ENCODE data around the gene CADPS2.

The CADPS2 gene

DNA sequence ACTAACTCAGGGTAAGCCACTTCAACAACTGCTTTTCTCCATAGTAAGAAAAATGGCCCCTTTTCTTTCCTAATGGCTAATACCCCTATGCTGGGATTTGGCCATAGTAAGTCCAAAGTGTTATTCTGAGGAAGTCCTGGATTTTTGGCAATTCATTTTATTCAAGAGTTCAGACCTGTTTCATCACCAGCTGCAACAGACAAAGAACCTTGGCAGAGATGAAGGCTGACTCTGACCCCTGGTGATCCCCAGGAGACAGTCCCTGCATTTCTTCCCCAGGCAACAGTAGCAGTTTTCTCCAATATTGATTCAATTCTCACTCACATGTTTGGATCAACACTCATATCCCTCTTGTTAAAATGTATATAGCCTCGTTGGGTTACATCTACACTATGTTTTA, 332.5 kb downstream of the CADPS2 start:
- Histone ChIP-seq H3K9ac (ENCODE audit: low read depth, low read length, poor library complexity) (no peak overlapping the region), H3K4ac (ENCODE audit: low read length) (no peak overlapping the region), H2AFZ (ENCODE audit: low read length) (no peak overlapping the region), H2AK5ac (ENCODE audit: low read depth, low read length) (no peak overlapping the region), H4K8ac (ENCODE audit: low read depth, low read length) (no peak overlapping the region), H2BK120ac (ENCODE audit: low read depth, low read length) (no peak overlapping the region), H3K36me3 (replicated peaks in 1 of 2; ENCODE audit: control insufficient read depth in 2 of 2, insufficient read depth in 2 of 2, low read length in 2 of 2) (no peaks in the 10 kb centered on the region), H3K14ac (ENCODE audit: low read length) (no peak overlapping the region), H3K4me3 (ENCODE audit: low read length in 2 of 2) (no peak overlapping the region), H3K79me1 (ENCODE audit: low read depth, low read length) (no peaks in the 10 kb centered on the region), H3K18ac (ENCODE audit: low read length) (no peak overlapping the region), H3K23ac (ENCODE audit: low read depth, low read length, poor library complexity) (no peak overlapping the region), H4K91ac (ENCODE audit: low read depth, low read length, poor library complexity) (no peak overlapping the region), H3K27me3 (ENCODE audit: control insufficient read depth in 3 of 3, insufficient read depth in 3 of 3, low read depth in 1 of 3, low read length in 3 of 3) (no peaks in the 10 kb centered on the region), H3K27ac (replicated peaks; ENCODE audit: low read length) (no peak overlapping the region), H3K4me1 (ENCODE audit: control insufficient read depth in 2 of 2, insufficient read depth in 1 of 2, low read depth in 1 of 2, low read length in 2 of 2) (peaks cover 3 to 9% of the 10 kb centered on the region in 2 donors), H2BK12ac (ENCODE audit: low read length) (no peak overlapping the region), H3K9me3 (replicated peaks in 1 of 2; ENCODE audit: control insufficient read depth in 2 of 2, insufficient read depth in 1 of 2, low read depth in 1 of 2, low read length in 2 of 2) (no peaks in the 10 kb centered on the region), H2BK5ac (ENCODE audit: low read length) (no peak overlapping the region), H3K4me2 (ENCODE audit: insufficient read depth, low read length, poor library complexity, severe bottlenecking) (no peak overlapping the region), H2BK15ac (ENCODE audit: low read length) (no peak overlapping the region)
- DNase-seq (ENCODE audit: low spot score) = no peak
- no CpG with 5 or more reads among the region's 1 CpG for WGBS, 2 donors (ENCODE audit: extremely low coverage in 2 of 2, insufficient read length in 2 of 2, insufficient replicate concordance in 1 of 2)

- Histone ChIP-seq H2BK12ac (ENCODE audit: low read length) (no peak overlapping the region), H2BK5ac (ENCODE audit: low read length) (no peak overlapping the region), H3K4me2 (ENCODE audit: insufficient read depth, low read length, poor library complexity, severe bottlenecking) (no peak overlapping the region), H3K27me3 (ENCODE audit: control insufficient read depth in 3 of 3, insufficient read depth in 3 of 3, low read depth in 1 of 3, low read length in 3 of 3) (no peaks in the 10 kb centered on the region), H2AFZ (ENCODE audit: low read length) (no peak overlapping the region), H3K79me1 (ENCODE audit: low read depth, low read length) (no peaks in the 10 kb centered on the region), H4K8ac (ENCODE audit: low read depth, low read length) (no peak overlapping the region), H3K18ac (ENCODE audit: low read length) (no peak overlapping the region), H3K27ac (replicated peaks; ENCODE audit: low read length) (no peak overlapping the region), H3K9me3 (replicated peaks in 1 of 2; ENCODE audit: control insufficient read depth in 2 of 2, insufficient read depth in 1 of 2, low read depth in 1 of 2, low read length in 2 of 2) (no peaks in the 10 kb centered on the region), H3K4ac (ENCODE audit: low read length) (no peak overlapping the region), H4K91ac (ENCODE audit: low read depth, low read length, poor library complexity) (no peak overlapping the region), H3K36me3 (replicated peaks in 1 of 2; ENCODE audit: control insufficient read depth in 2 of 2, insufficient read depth in 2 of 2, low read length in 2 of 2) (no peaks in the 10 kb centered on the region), H3K9ac (ENCODE audit: low read depth, low read length, poor library complexity) (no peak overlapping the region), H2BK15ac (ENCODE audit: low read length) (no peak overlapping the region), H3K4me3 (ENCODE audit: low read length in 2 of 2) (no peak overlapping the region), H3K4me1 (ENCODE audit: control insufficient read depth in 2 of 2, insufficient read depth in 1 of 2, low read depth in 1 of 2, low read length in 2 of 2) (peaks cover 3 to 9% of the 10 kb centered on the region in 2 donors), H2BK120ac (ENCODE audit: low read depth, low read length) (no peak overlapping the region), H3K14ac (ENCODE audit: low read length) (no peak overlapping the region), H2AK5ac (ENCODE audit: low read depth, low read length) (no peak overlapping the region), H3K23ac (ENCODE audit: low read depth, low read length, poor library complexity) (no peak overlapping the region)
- DNase-seq (ENCODE audit: low spot score) = no peak
These were observed 333.5 kb downstream of the CADPS2 start for GRCh38 chr7:122552769-122553168.

GRCh38 chr7:122550545-122550944, 335.7 kb downstream of the CADPS2 start:
- Histone ChIP-seq H3K36me3 (replicated peaks in 1 of 2; ENCODE audit: control insufficient read depth in 2 of 2, insufficient read depth in 2 of 2, low read length in 2 of 2) (no peaks in the 10 kb centered on the region), H3K79me1 (ENCODE audit: low read depth, low read length) (no peaks in the 10 kb centered on the region), H2AK5ac (ENCODE audit: low read depth, low read length) (no peak overlapping the region), H3K14ac (ENCODE audit: low read length) (no peak overlapping the region), H2BK12ac (ENCODE audit: low read length) (no peak overlapping the region), H3K9me3 (replicated peaks in 1 of 2; ENCODE audit: control insufficient read depth in 2 of 2, insufficient read depth in 1 of 2, low read depth in 1 of 2, low read length in 2 of 2) (no peaks in the 10 kb centered on the region), H3K27ac (replicated peaks; ENCODE audit: low read length) (no peak overlapping the region), H2BK15ac (ENCODE audit: low read length) (no peak overlapping the region), H2BK120ac (ENCODE audit: low read depth, low read length) (no peak overlapping the region), H3K4ac (ENCODE audit: low read length) (no peak overlapping the region), H3K18ac (ENCODE audit: low read length) (no peak overlapping the region), H4K8ac (ENCODE audit: low read depth, low read length) (no peak overlapping the region), H2AFZ (ENCODE audit: low read length) (no peak overlapping the region), H3K23ac (ENCODE audit: low read depth, low read length, poor library complexity) (no peak overlapping the region), H3K27me3 (ENCODE audit: control insufficient read depth in 3 of 3, insufficient read depth in 3 of 3, low read depth in 1 of 3, low read length in 3 of 3) (no peaks in the 10 kb centered on the region), H2BK5ac (ENCODE audit: low read length) (no peak overlapping the region), H3K4me1 (ENCODE audit: control insufficient read depth in 2 of 2, insufficient read depth in 1 of 2, low read depth in 1 of 2, low read length in 2 of 2) (no peaks in the 10 kb centered on the region), H3K9ac (ENCODE audit: low read depth, low read length, poor library complexity) (no peak overlapping the region), H3K4me2 (ENCODE audit: insufficient read depth, low read length, poor library complexity, severe bottlenecking) (no peak overlapping the region), H4K91ac (ENCODE audit: low read depth, low read length, poor library complexity) (no peak overlapping the region), H3K4me3 (ENCODE audit: low read length in 2 of 2) (no peak overlapping the region)
- WGBS, 2 donors (ENCODE audit: extremely low coverage in 2 of 2, insufficient read length in 2 of 2, insufficient replicate concordance in 1 of 2) = no CpG with 5 or more reads among the region's 1 CpG
- DNase-seq (ENCODE audit: low spot score) = no peak

GRCh38 chr7:122549578-122549977, 336.7 kb downstream of the CADPS2 start:
- no peak overlapping the region for H2BK120ac ChIP-seq (ENCODE audit: low read depth, low read length)
- no CpG with 5 or more reads among the region's 5 CpGs for WGBS, 2 donors (ENCODE audit: extremely low coverage in 2 of 2, insufficient read length in 2 of 2, insufficient replicate concordance in 1 of 2)
- H2BK12ac ChIP-seq (ENCODE audit: low read length) = no peak overlapping the region
- H4K91ac ChIP-seq (ENCODE audit: low read depth, low read length, poor library complexity) = no peak overlapping the region
- H3K4me2 ChIP-seq (ENCODE audit: insufficient read depth, low read length, poor library complexity, severe bottlenecking) = no peak overlapping the region
- no peak overlapping the region for H3K23ac ChIP-seq (ENCODE audit: low read depth, low read length, poor library complexity)
- H3K36me3 ChIP-seq (replicated peaks in 1 of 2; ENCODE audit: control insufficient read depth in 2 of 2, insufficient read depth in 2 of 2, low read length in 2 of 2) = no peaks in the 10 kb centered on the region
- H2AFZ ChIP-seq (ENCODE audit: low read length) = no peak overlapping the region
- no peak overlapping the region for H2AK5ac ChIP-seq (ENCODE audit: low read depth, low read length)
- H3K18ac ChIP-seq (ENCODE audit: low read length) = no peak overlapping the region
- H3K9ac ChIP-seq (ENCODE audit: low read depth, low read length, poor library complexity) = no peak overlapping the region
- H2BK5ac ChIP-seq (ENCODE audit: low read length) = no peak overlapping the region
- no peaks in the 10 kb centered on the region for H3K9me3 ChIP-seq (replicated peaks in 1 of 2; ENCODE audit: control insufficient read depth in 2 of 2, insufficient read depth in 1 of 2, low read depth in 1 of 2, low read length in 2 of 2)
- H3K14ac ChIP-seq (ENCODE audit: low read length) = no peak overlapping the region
- no peak overlapping the region for H3K4me3 ChIP-seq (ENCODE audit: low read length in 2 of 2)
- H4K8ac ChIP-seq (ENCODE audit: low read depth, low read length) = no peak overlapping the region
- H3K4me1 ChIP-seq (ENCODE audit: control insufficient read depth in 2 of 2, insufficient read depth in 1 of 2, low read depth in 1 of 2, low read length in 2 of 2) = no peaks in the 10 kb centered on the region
- DNase-seq (ENCODE audit: low spot score) = no peak
- H2BK15ac ChIP-seq (ENCODE audit: low read length) = no peak overlapping the region
- H3K79me1 ChIP-seq (ENCODE audit: low read depth, low read length) = no peaks in the 10 kb centered on the region
- no peaks in the 10 kb centered on the region for H3K27me3 ChIP-seq (ENCODE audit: control insufficient read depth in 3 of 3, insufficient read depth in 3 of 3, low read depth in 1 of 3, low read length in 3 of 3)
- H3K4ac ChIP-seq (ENCODE audit: low read length) = no peak overlapping the region
- H3K27ac ChIP-seq (replicated peaks; ENCODE audit: low read length) = no peak overlapping the region
